Parathyroid adenoma (tissue), 2 donors: ENCODE results near the gene CNNM4.

Experiments used
- H2AFZ ChIP-seq: fragments of 300-600 bp; sonication (generic); one replicate; pipeline ENCODE4 v1.7.0; 2017; ENCODE audit warnings: antibody characterized with exemption, mild to moderate bottlenecking
- H3K27ac ChIP-seq: fragments of 300-600 bp; sonication (generic); one replicate; pipeline ENCODE4 v1.7.0; 2017
- H3K27me3 ChIP-seq: fragments of 300-600 bp; sonication (generic); one replicate; pipeline ENCODE4 v1.7.0; 2017; ENCODE audit warnings: low read length; ENCODE audit not compliant: control insufficient read depth, insufficient read depth
- H3K36me3 ChIP-seq: fragments of 300-600 bp; sonication (generic); one replicate; pipeline ENCODE4 v1.7.0; 2017; ENCODE audit warnings: low read length; ENCODE audit not compliant: control insufficient read depth, insufficient read depth
- H3K4me1 ChIP-seq: fragments of 300-600 bp; sonication (generic); one replicate; pipeline ENCODE4 v1.7.0; 2017; ENCODE audit warnings: control low read depth
- H3K4me2 ChIP-seq: fragments of 300-600 bp; sonication (generic); one replicate; pipeline ENCODE4 v1.7.0; 2017; ENCODE audit warnings: low read length
- H3K4me3 ChIP-seq: fragments of 300-600 bp; sonication (generic); one replicate; pipeline ENCODE4 v1.7.0; 2017; ENCODE audit warnings: low read depth, low read length
- H3K79me2 ChIP-seq: fragments of 300-600 bp; sonication (generic); one replicate; pipeline ENCODE4 v1.7.0; 2017; ENCODE audit warnings: control low read depth
- H3K9ac ChIP-seq: fragments of 300-600 bp; sonication (generic); one replicate; pipeline ENCODE4 v1.7.0; 2017; ENCODE audit warnings: mild to moderate bottlenecking
- H3K9me3 ChIP-seq: fragments of 300-600 bp; sonication (generic); one replicate; pipeline ENCODE4 v1.7.0; 2017; ENCODE audit warnings: low read length; ENCODE audit not compliant: control insufficient read depth
- TF ChIP-seq, protein P1 (sequence below): fragments of 300-600 bp; sonication (generic); IDR thresholded peaks from one replicate; pipeline ENCODE4 v1.7.0; 2017; ENCODE audit warnings: antibody characterized with exemption, mild to moderate bottlenecking
- donor health status: primary hyperparathyroidism.

Gene CNNM4

DNA sequence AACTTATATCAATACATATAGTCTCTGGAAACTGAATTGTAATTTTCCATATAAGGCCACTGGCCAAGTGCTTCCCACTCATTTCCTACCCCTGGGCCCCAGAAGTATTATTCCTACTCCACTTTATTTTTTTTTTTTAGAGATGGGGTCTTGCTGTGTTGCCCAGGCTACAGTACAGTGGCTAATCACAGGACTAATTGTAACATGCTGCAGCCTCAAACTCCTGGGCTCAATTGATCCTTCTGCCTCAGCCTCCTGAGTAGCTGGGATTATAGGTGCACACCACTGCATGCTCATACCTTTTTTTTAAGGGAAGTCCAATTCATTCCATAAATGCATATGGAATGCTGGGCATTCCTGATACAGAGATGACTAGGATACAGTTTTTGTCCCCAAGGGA, 6.4 kb upstream of the CNNM4 start:
- Histone ChIP-seq H3K36me3 (no peaks in the 10 kb centered on the region), H3K4me1 (no peaks in the 10 kb centered on the region), H2AFZ (no peak overlapping the region), H3K9me3 (no peaks in the 10 kb centered on the region), H3K4me3 (no peak overlapping the region), H3K4me2 (no peak overlapping the region), H3K27ac (no peak overlapping the region), H3K9ac (no peak overlapping the region), H3K27me3 (no peaks in the 10 kb centered on the region), H3K79me2 (no peaks in the 10 kb centered on the region)
- TF ChIP-seq, protein P1, sequence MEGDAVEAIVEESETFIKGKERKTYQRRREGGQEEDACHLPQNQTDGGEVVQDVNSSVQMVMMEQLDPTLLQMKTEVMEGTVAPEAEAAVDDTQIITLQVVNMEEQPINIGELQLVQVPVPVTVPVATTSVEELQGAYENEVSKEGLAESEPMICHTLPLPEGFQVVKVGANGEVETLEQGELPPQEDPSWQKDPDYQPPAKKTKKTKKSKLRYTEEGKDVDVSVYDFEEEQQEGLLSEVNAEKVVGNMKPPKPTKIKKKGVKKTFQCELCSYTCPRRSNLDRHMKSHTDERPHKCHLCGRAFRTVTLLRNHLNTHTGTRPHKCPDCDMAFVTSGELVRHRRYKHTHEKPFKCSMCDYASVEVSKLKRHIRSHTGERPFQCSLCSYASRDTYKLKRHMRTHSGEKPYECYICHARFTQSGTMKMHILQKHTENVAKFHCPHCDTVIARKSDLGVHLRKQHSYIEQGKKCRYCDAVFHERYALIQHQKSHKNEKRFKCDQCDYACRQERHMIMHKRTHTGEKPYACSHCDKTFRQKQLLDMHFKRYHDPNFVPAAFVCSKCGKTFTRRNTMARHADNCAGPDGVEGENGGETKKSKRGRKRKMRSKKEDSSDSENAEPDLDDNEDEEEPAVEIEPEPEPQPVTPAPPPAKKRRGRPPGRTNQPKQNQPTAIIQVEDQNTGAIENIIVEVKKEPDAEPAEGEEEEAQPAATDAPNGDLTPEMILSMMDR, result no peak

DNA sequence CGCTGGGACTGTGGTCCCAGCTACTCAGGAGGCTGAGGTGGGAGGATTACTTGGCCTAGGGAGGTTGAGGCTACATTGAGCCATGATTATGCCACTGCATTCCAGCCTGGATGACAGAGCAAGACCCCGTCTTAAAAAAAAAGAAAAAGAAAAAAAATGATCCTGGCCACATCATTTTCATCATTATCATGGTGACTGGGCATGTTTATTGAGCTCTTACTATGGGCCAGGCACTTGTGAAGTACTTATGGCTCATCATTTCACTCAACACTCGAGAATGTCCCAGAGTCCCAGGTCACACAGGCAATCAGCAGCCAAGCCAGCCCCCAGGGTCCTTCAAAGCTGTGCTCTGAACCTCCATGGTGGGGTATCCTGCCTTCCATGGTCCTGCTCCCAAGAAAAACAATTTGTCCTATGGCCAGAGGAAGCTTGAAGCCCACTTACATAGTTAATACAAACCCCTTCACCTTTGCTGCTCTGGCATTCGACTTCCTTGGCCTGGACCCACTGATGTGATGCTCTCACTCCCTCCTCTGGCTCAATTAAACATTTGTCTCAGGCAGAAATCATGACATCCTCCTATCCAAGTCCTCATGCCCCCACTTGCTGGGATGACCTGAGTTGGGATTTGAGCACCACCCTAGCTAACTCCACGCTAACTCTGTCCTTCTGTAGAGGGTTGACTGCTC, 3.8 kb upstream of the CNNM4 start:
- Histone ChIP-seq H3K9ac (no peak overlapping the region), H3K4me1 (peaks cover 9% of the 10 kb centered on the region), H3K4me3 (no peak overlapping the region), H3K36me3 (no peaks in the 10 kb centered on the region), H3K27me3 (no peaks in the 10 kb centered on the region), H3K79me2 (no peaks in the 10 kb centered on the region), H3K4me2 (no peak overlapping the region), H3K9me3 (no peaks in the 10 kb centered on the region), H3K27ac (no peak overlapping the region), H2AFZ (no peak overlapping the region)
- TF ChIP-seq, protein P1, result no peak

DNA sequence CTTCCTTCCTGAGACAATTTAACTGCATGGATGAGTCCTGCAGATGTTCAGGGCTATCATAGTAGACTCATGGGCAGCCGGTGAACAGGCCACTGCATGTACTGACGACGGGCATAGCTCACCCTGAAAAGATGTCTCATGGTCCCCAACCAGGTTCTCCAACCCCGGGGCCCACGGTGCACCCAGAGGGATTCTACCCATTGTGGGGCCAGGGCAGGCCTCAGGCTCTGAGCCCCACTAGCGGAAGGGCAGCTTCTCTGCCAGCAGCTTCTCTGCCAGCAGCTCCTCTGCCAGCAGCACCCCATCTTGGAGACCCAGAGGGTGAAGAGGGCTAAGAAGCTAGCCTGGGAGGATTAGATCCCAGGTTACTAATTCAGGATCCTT, 3.2 kb upstream of the CNNM4 start:
- Histone ChIP-seq H3K79me2 (no peaks in the 10 kb centered on the region), H3K4me2 (no peak overlapping the region), H3K9me3 (no peaks in the 10 kb centered on the region), H3K4me1 (peaks cover 12% of the 10 kb centered on the region), H3K36me3 (no peaks in the 10 kb centered on the region), H3K27me3 (no peaks in the 10 kb centered on the region), H3K27ac (no peak overlapping the region), H3K4me3 (no peak overlapping the region), H2AFZ (no peak overlapping the region), H3K9ac (no peak overlapping the region)
- TF ChIP-seq, protein P1, result no peak

- Histone ChIP-seq H2AFZ (no peak overlapping the region), H3K27ac (no peak overlapping the region), H3K4me1 (peaks cover 14% of the 10 kb centered on the region), H3K36me3 (no peaks in the 10 kb centered on the region), H3K27me3 (no peaks in the 10 kb centered on the region), H3K9me3 (no peaks in the 10 kb centered on the region), H3K9ac (no peak overlapping the region), H3K79me2 (no peaks in the 10 kb centered on the region), H3K4me2 (no peak overlapping the region), H3K4me3 (no peak overlapping the region)
- TF ChIP-seq, protein P1, result no peak
Observed at GRCh38 chr2:96758987-96759386, 1.7 kb upstream of the CNNM4 start.

- Histone ChIP-seq H3K4me2 (no peak overlapping the region), H2AFZ (no peak overlapping the region), H3K79me2 (no peaks in the 10 kb centered on the region), H3K9me3 (no peaks in the 10 kb centered on the region), H3K4me3 (no peak overlapping the region), H3K9ac (no peak overlapping the region), H3K4me1 (peaks cover 14% of the 10 kb centered on the region), H3K27ac (no peak overlapping the region), H3K36me3 (no peaks in the 10 kb centered on the region), H3K27me3 (no peaks in the 10 kb centered on the region)
- TF ChIP-seq, protein P1, result no peak
Observed at GRCh38 chr2:96759548-96759947, 1.2 kb upstream of the CNNM4 start.
